Adrenal gland (tissue), 12 donors: Measurements from ENCODE around the gene LTA. TPM values are rescaled to one million over a fixed set of nuclear protein-coding genes. Genes with fewer than 3 reads are reported as not detected.
A peak's percentile ranks its signal among the peaks of the same experiment; 100 is the strongest.

Experiments used
- DNase-seq, 7 donors: peaks; one replicate each; pipeline ENCODE4 v3.0.0-alpha.2; 2019 to 2020
- H3K27ac ChIP-seq, 5 donors: fragments of 200-600 bp; sonication (generic) in 4 of 5; 1 replicate in 3 of 5; 2 replicates in 2 of 5; pipeline versions ENCODE4 v1.5.1 to v1.8.0; 2016 to 2020; ENCODE audit warnings: mild to moderate bottlenecking in 1 of 5
- H3K27me3 ChIP-seq: fragments of 200-600 bp; 2 replicates; pipeline ENCODE4 v1.8.0; 2021
- H3K36me3 ChIP-seq, 2 donors: fragments of 200-600 bp; replicated peaks in 1 of 2; 1 replicate in 1 of 2; 2 replicates in 1 of 2; pipeline versions ENCODE4 v1.5.1 to v1.8.0; 2018 to 2022
- H3K4me1 ChIP-seq, 2 donors: fragments of 200-600 bp; replicated peaks in 1 of 2; 1 replicate in 1 of 2; 2 replicates in 1 of 2; pipeline versions ENCODE4 v1.5.1 to v1.8.0; 2018 to 2021
- H3K4me3 ChIP-seq, 4 donors: fragments of 200-600 bp; sonication (generic) in 3 of 4; one replicate each; pipeline ENCODE4 v1.5.1; 2016 to 2018
- H3K9me3 ChIP-seq, 3 donors: fragments of 200-600 bp; sonication (generic) in 1 of 3; replicated peaks in 1 of 3; 1 replicate in 2 of 3; 2 replicates in 1 of 3; pipeline versions ENCODE4 v1.5.1 to v1.8.0; 2016 to 2021
- CTCF ChIP-seq, 6 experiments: fragments of 450-650 bp in 4 of 6; fragments of 200-600 bp in 2 of 6; sonication (generic) in 1 of 6; IDR thresholded peaks; 1 replicate in 5 of 6; 2 replicates in 1 of 6; pipeline versions ENCODE4 v1.5.1 to v1.8.0; 2016 to 2021; ENCODE audit warnings: antibody characterized with exemption in 6 of 6, mild to moderate bottlenecking in 2 of 6, moderate library complexity in 1 of 6
- POLR2A ChIP-seq, 2 donors: fragments of 450-650 bp; IDR thresholded peaks; one replicate each; pipeline ENCODE4 v1.6.1; 2017; ENCODE audit warnings: antibody characterized with exemption in 2 of 2, mild to moderate bottlenecking in 2 of 2, moderate library complexity in 1 of 2
- WGBS, 4 donors: extraction: QIAGEN DNeasy Blood & Tissue Kit in 2 of 4; methylation state at CpG; one replicate each; pipeline versions ENCODE4 v1.1.5 to v1.1.7; 2013 to 2017; 5-methylcytosine and 5-hydroxymethylcytosine counted together
- intact Hi-C, 2 donors: fragments of 100-400 bp; cut with DNase I; formaldehyde crosslinking; loops; one replicate each; pipeline versions ENCODE4 v1.14.1 to v1.15.0; 2022 to 2023
- polyA plus RNA-seq, 3 donors: library from polyadenylated mRNA; stranded (reverse); fragments of 200-250 nt in 2 of 3; fragments of 350-450 nt in 1 of 3; fragmentation: Illumina TruSeq in 1 of 3; extraction: RNeasy Lipid Tissue Mini Kit (QIAGEN cat#74804) in 1 of 3; gene quantifications; one replicate each; pipeline ENCODE4 v1.2.3, GENCODE V29; 2013 to 2014
- total RNA-seq, 9 donors: library from RNA; depleted of rRNA in 4 of 9; stranded (reverse); fragments of >200 nt in 4 of 9; fragments of 120-200 nt in 1 of 9; fragmentation: NEBNext Ultra II Directional in 1 of 9; extraction: Animal tissue kit (Norgen Biotek cat#: 25700) in 1 of 9; gene quantifications; one replicate each; pipeline versions ENCODE4 v1.1.0 to v1.2.4, GENCODE V29; 2013 to 2023
- donor health status: healthy with polysubstance abuse.
- donor health status: Bipolar disorder and iron deficiency.
- donor health status: DM: yes; HTN: yes; CAD: no.
- donor health status: DM: no; HTN: no; CAD: no.
- donor health status: DM: no; HTN: no; CAD: no.
- donor health status: DM: yes; HTN: yes; CAD: no.

Gene LTA
- total and polyA plus RNA-seq, 12 donors: 0.20 to 1.4 (median 0.95) TPM; not detected in 8

DNA sequence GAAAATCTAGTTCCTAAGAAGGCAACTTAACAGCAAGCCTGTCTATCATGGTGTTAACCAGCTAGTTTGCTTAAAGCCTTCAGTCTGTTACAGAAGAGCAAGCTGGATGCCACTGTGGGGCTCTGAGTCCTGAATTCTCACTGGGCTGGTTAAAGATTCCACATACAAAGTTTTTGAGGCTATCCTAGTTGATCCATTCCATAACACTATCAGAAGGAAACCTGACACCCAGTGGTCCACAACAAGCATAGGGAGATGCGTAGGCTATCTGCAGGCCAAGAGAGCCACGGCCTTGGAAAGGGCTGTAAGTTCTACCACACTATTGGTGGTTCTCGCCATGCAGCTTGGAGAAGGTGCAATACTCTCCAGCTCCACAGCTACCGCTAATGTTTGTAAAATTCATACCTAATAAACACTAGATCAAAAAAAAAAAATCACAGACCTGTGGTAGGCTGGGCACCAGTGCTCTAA is 43.7 kb upstream of the LTA start:
- TF ChIP-seq POLR2A (IDR thresholded peaks at IDR 0.05) (no peak), CTCF (IDR thresholded peaks at IDR 0.05) (no peak)
- intact Hi-C loops: no loop called here
- Histone ChIP-seq H3K4me3 (no peak overlapping the region), H3K27me3 (no peaks in the 10 kb centered on the region), H3K36me3 (peaks cover 0 to 35% of the 10 kb centered on the region in 2 donors), H3K27ac (no peak overlapping the region), H3K4me1 (peaks cover 3 to 4% of the 10 kb centered on the region in 2 donors), H3K9me3 (no peaks in the 10 kb centered on the region)
- WGBS, 4 donors: 86 to 97% (median 88%) methylated on average over 3 to 4 of the region's 4 CpGs
- DNase-seq: no peak

- no peak for DNase-seq
- no peaks in the 10 kb centered on the region for H3K27me3 ChIP-seq
- no peak within 1 kb of the TSS for H3K27ac ChIP-seq
- TF ChIP-seq POLR2A (IDR thresholded peaks at IDR 0.05) (no peak), CTCF (IDR thresholded peaks at IDR 0.05) (no peak)
- peaks cover 0 to 40% of the 10 kb centered on the region in 2 donors for H3K36me3 ChIP-seq
- no peaks in the 10 kb centered on the region for H3K9me3 ChIP-seq
- 65 to 89% (median 68%) methylated on average over 3 to 7 of the region's 7 CpGs for WGBS, 4 donors
- H3K4me1 ChIP-seq: peaks cover 3 to 4% of the 10 kb centered on the region in 2 donors
- intact Hi-C loops: no loop called here
- H3K4me3 ChIP-seq: no peak within 1 kb of the TSS
Observed at GRCh38 chr6:31528821-31529328, 43.2 kb upstream of the LTA start, which contains the start of gene MCCD1. Gene MCCD1, plus strand, starts transcription at chr6:31528962. Its CDS starts 53 bp downstream, at chr6:31529015.

DNA sequence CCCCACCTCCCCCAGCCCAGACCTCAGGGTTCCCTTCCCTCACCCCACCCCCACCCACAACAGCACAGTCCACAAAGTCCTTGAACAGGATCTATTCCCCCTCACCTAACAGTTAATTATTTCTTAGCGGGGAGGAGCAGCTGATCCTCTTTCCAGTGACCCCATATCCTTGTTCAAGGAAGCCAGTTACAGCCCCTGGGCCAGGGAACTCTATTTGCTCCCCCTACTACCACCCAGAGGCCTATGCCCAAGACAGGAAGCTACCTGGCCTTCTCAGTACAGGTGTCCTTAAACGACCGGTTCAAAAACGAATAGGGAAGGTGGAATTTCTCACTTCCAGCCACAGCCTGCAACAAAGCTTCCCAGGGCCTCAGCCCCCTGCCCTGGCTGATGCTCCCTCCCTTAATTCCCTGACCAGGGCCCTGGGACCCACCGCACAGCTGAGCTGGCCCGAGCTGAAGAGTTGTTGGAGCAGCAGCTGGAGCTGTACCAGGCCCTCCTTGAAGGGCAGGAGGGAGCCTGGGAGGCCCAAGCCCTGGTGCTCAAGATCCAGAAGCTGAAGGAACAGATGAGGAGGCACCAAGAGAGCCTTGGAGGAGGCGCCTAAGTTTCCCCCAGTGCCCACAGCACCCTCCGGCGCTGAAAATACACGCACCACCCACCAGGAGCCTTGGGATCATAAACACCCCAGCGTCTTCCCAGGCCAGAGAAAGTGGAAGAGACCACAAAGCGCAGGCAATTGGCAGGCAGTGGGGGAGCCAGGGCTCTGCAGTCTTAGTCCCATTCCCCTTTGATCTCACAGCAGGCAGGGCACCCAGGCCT is 42.5 kb upstream of the LTA start:
- H3K27me3 ChIP-seq: no peaks in the 10 kb centered on the region
- H3K4me3 ChIP-seq: no peak overlapping the region
- H3K27ac ChIP-seq: no peak overlapping the region
- peak in 1 of 7 donors; percentile 8 for DNase-seq
- intact Hi-C loops: no loop called here
- H3K9me3 ChIP-seq: no peaks in the 10 kb centered on the region
- 43 to 48% (median 45%) methylated on average over 10 to 12 of the region's 12 CpGs for WGBS, 4 donors
- TF ChIP-seq CTCF (IDR thresholded peaks at IDR 0.05) (no peak), POLR2A (IDR thresholded peaks at IDR 0.05) (no peak)
- H3K36me3 ChIP-seq: peaks cover 0 to 47% of the 10 kb centered on the region in 2 donors
- peaks cover 3 to 4% of the 10 kb centered on the region in 2 donors for H3K4me1 ChIP-seq

DNA sequence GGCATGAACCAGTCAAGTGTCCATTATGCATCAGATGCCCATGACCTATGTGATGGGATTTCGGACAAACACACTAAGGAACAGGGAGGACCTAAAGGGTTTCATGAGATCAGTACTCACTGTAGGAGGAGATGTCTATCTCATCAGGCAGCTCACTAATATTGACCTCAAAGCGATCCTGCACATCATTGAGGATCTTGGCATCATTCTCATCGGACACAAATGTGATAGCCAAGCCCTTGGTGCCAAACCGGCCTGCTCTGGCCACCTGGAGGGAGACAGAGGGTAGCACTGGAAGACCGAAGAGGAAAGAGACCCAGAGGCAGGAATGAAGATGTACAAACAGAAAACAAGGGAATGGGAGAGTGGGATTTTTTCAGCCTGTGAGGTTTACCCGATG is 41.4 kb upstream of the LTA start:
- Histone ChIP-seq H3K36me3 (peaks cover 0 to 58% of the 10 kb centered on the region in 2 donors), H3K9me3 (no peaks in the 10 kb centered on the region), H3K27me3 (no peaks in the 10 kb centered on the region), H3K4me1 (peaks cover 2 to 3% of the 10 kb centered on the region in 2 donors), H3K4me3 (no peak overlapping the region), H3K27ac (no peak overlapping the region)
- no peak for TF ChIP-seq CTCF (IDR thresholded peaks at IDR 0.05)
- no peak for TF ChIP-seq POLR2A (IDR thresholded peaks at IDR 0.05)
- intact Hi-C loops: no loop called here
- DNase-seq: no peak
- WGBS, 4 donors: 67 to 90% (median 71%) methylated on average over 5 to 6 of the region's 6 CpGs
